Heart left ventricle (tissue), 13 donors: ENCODE measurements around the gene XIAP.

Experiments
- POLR2A ChIP-seq, 2 donors: fragments of 450-650 bp; IDR thresholded peaks; one replicate each; pipeline ENCODE4 v1.6.1; 2017; ENCODE audit warnings: antibody characterized with exemption in 2 of 2, mild to moderate bottlenecking in 2 of 2, moderate library complexity in 2 of 2
- TF ChIP-seq, protein P1 (sequence below), 12 donors: fragments of 200-600 bp; sonication (generic) in 4 of 12; IDR thresholded peaks; one replicate each; pipeline versions ENCODE4 v1.5.0 to v1.8.0; 2018 to 2022; ENCODE audit warnings: antibody characterized with exemption in 12 of 12, mild to moderate bottlenecking in 5 of 12
- donor health status: ischemic (EF 13 %, LVEDD 7.1; RV severe dilation, severe dysfunction).
- donor health status: DM: no; HTN: yes; CAD: no.
- donor health status: DM: no; HTN: no; CAD: no.
- donor health status: ischemic (EF 25% LVEDD 6.9; RV normal size, moderate dysfunction).
- donor health status: ischemic (EF 25% LVEDD 5.7; RV mildly dilated, moderate dysfunction).
- donor health status: ischemic (EF 35%, LVEDD 5.7; RV mildly dilated, moderate dysfunction).
- donor health status: nonischemic (EF 11% LVEDD 7.7; RV severe dilation, severe dysfunction).
- donor health status: DM: yes; HTN: yes; CAD: no.
- donor health status: PGD.
- donor health status: ischemic (EF 29% LVEDD 5.4; RV normal size, mild dysfunction).
- donor health status: nonischemic (EF 23%, LVEDD 6.1; RV moderate dilation, normal function).

GRCh38 chrX:123834116-123834515 lies 25.7 kb upstream of the XIAP start:
- TF ChIP-seq, protein P1, sequence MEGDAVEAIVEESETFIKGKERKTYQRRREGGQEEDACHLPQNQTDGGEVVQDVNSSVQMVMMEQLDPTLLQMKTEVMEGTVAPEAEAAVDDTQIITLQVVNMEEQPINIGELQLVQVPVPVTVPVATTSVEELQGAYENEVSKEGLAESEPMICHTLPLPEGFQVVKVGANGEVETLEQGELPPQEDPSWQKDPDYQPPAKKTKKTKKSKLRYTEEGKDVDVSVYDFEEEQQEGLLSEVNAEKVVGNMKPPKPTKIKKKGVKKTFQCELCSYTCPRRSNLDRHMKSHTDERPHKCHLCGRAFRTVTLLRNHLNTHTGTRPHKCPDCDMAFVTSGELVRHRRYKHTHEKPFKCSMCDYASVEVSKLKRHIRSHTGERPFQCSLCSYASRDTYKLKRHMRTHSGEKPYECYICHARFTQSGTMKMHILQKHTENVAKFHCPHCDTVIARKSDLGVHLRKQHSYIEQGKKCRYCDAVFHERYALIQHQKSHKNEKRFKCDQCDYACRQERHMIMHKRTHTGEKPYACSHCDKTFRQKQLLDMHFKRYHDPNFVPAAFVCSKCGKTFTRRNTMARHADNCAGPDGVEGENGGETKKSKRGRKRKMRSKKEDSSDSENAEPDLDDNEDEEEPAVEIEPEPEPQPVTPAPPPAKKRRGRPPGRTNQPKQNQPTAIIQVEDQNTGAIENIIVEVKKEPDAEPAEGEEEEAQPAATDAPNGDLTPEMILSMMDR (IDR thresholded peaks at IDR 0.05) = no peak
- TF ChIP-seq POLR2A (IDR thresholded peaks at IDR 0.05) = no peak
